Raji (cell line): ENCODE measurements around the gene CALM1.

Source experiments
- POLR2A ChIP-seq: IDR thresholded peaks from 2 replicates; pipeline ENCODE4 v1.6.1; 2011; ENCODE audit warnings: low read depth, low read length, control low read depth; ENCODE audit not compliant: insufficient read depth

Gene CALM1

DNA sequence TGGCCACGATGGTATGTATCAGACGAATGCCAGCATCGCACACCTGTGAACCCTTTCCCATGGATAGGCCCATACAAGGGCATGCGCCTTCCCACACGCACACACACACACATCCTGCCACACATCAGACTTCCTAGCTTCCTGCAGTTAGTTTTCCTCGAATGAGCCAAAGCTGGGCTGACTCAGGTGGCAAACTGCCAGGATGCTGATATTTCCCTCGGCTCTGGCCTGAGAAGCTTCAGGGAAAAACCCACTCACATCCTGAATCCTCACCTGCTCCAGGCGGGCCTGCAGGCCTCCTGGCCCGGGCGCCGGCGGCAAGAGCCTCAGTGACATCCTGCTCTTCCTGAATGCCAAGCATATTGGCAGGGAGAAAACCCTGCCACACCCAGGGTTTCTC is 22.4 kb downstream of the CALM1 start:
- TF ChIP-seq POLR2A = no peak

DNA sequence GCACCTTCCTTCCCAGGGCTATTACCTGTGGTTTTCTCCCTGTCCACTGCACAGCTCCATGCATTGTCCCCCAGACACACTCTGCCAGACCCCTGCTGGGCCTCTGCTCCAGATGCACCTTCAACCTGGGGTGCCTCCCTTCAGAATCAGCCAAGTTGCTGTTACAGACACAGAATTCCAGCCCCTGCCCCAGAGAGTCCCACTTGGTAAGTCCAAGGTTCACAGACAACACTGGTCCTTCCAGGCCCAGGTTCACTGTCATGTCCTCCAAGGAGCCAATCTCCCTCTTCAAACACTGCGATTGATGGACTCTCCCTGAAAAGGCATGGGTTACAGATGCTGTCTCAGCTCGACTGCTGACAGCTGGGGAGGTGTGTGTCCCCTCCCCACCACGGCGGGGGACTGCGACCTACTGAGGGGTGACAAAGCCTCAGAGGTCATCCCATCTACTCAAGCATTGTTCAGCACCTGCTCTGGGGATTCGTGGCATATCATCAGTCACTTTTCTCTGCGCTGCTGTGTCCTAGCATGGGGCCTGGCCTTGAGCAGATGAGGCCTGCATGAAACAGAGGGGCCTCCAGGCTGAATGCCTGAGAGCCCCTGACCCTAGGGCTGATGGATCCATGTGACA is 24.3 kb downstream of the CALM1 start:
- no peak for TF ChIP-seq POLR2A

DNA sequence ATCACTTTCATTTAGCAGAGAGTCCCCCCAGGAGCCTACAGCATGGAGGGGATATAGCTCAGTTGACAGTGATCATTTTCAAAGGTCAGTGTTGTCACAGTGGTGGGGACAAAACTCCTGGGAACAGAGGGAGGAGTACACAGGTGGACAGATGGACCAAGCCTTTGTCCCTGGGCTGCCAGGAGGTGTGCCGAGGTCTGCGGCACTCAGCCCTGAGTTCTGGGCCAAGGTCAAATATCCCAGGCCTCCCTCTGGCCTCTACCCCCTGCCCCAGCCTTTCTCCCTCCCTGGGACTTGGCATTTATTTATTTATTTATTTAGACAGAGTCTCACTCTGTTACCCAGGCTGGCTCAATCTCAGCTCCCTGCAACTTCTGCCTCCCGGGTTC is 24.8 kb downstream of the CALM1 start:
- TF ChIP-seq POLR2A = no peak

DNA sequence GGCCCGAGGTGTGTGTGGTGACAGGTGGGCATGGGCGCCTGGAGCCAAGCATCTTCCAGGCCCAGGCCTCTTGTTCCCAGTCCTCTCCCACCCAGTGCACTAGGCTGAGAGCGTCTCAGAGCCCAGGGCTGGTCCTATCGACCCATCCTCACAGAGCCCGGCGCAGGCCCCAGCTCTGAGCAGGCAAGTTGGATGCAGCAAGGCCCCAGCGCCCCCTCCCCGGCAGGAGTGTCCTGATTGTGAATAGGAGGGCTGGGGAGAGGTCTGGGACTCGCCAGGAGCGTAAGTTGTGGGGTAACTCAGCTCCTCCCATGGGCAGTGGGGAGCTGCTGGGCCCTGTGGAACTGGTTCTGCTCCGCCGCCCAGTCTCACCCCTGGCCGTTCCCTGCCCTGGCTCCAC is 26.3 kb downstream of the CALM1 start:
- no peak for TF ChIP-seq POLR2A

DNA sequence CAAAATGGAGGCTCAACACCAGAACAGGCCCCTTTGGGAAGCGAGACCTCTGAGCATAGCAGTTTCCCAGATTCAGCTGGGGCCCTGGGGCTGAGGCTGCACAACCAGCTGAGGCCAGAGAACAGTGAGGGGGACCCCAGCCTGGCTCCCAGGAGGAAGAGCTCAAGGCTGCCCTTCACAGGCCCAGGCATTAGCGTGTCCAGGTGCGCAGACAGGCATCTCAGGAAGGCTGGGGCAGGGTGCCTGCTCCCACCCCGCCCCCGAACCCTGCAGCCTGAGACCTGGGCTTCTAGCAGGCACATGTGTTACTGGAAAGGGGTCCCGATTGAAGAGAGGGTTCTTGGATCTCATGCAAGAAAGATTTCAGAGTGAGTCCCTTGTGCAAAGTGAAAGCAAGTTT is 27.2 kb downstream of the CALM1 start:
- no peak for TF ChIP-seq POLR2A

DNA sequence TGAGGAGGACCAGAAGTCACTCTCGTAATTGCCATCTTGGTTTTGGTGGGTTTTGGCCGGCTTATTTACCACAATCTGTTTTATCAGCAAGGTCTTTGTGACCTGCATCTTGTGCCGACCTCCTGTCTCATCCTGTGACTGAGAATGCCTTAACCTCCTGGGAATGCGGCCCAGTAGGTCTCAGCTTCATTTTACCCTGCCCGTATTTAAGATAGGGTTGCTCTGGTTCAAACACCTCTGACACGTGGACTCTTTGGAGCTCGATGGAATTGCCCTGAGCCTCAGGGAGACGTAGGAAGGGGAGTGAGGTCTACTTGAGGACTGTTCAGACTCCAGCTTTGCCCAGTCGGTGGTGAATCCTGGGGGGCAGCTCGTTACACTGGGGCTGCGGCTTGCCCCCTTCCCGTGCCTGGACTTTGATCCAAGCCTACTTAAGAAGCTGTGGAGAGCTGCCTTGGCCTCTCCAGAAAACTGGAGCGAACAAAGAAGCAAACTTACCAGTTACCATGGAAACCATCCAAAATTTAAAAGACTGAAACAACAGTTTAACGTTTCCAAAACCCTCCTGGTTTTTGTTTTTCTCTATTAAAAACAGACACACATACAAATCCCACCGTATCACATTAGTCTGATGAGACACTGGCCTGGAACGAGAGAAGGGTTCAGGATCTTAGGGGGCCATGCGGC is 28.0 kb downstream of the CALM1 start:
- TF ChIP-seq POLR2A = no peak

DNA sequence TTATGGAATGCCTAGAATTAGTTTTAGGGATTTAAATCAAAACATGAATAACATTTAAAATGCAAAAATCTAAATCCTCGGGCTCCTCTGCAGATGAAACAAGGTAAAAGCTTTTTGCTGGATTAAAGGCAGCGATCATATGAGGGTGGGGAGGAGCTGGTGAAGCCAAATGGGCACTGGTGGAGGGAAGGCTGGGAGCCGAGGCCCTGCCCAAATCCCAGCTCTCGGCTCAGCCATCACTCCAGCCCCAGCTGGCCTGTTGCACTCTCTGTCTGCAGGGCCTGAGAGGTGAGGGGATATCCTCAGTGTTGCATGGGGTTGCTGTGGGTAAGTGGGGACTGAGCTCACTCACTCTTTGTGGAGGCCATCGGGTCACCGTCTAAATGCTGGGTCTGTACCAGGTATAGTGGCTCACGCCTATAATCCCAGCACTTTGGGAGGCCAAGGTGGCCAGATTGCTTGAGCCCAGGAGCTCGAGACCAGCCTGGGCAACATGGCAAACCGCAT is 28.6 kb downstream of the CALM1 start:
- no peak for TF ChIP-seq POLR2A

DNA sequence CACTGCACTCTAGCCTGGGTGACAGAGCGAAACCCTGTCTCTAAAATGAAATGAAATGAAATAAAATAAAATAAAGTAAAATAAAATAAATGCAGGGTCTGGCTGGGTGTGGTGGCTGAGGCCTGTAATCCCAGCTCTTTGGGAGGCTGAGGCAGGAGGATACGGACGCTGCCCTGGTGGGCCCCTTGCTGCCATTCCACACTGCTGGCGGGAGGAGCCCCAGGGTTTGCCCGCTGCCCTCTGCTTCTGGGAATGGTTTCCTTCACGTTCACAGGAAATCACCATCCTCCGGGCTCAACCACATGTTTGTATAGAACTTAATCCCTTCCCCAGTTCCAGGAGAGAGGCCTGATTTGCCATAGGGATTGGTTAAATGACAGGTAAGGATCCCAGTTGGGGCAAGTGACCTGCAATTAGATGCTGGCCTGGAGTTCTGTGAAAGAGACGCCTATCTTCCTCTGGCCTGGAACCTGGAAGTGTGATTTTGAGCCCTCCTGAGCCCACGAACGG is 29.3 kb downstream of the CALM1 start:
- TF ChIP-seq POLR2A = no peak

DNA sequence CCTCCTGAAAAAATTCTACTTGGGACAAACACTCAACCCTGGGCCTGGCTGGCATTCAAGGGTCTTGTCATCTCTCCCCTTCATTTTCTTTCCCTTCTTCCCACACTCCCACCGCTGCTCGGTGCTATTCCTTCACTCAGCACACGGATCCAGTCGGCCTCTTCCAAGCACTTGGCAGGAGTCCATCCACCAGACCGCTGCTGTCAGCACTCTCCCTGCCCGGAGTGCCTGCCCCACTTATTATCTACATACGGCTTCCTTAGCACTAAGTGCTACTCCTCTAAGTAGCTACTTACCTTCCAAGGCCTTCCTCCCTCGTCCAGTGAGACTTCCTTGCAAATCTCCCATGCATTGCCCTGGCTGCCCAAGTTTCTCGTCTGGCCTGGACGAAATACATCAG is 29.8 kb downstream of the CALM1 start:
- no peak for TF ChIP-seq POLR2A

DNA sequence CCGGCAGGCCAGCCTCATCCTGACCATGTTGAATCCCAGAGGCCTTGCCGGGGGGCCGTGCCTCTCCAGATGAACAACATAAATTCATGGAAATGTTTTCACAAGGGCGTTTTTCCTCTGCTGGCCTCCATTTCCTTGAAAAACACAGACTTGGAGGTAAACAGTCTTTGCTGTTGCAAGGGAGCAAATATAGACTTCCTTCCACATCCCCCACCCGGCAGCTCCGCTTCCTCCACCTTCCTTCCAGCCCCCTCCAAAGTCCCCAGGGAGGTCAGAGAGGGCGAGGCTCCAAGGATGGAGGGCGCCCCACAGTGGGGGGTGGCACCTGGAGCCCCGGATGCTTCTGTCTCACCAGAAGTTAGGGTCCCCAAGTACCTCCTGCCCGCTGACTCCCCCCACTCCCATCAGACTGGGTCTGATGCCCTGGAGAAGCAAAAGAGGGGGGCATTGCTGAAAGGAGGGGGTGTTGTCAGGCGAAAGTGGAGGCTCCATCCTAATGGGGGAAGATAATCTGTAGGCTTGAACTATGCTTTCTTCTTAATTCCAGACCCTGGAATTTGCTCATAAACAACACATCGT is 31.1 kb downstream of the CALM1 start:
- TF ChIP-seq POLR2A = no peak

DNA sequence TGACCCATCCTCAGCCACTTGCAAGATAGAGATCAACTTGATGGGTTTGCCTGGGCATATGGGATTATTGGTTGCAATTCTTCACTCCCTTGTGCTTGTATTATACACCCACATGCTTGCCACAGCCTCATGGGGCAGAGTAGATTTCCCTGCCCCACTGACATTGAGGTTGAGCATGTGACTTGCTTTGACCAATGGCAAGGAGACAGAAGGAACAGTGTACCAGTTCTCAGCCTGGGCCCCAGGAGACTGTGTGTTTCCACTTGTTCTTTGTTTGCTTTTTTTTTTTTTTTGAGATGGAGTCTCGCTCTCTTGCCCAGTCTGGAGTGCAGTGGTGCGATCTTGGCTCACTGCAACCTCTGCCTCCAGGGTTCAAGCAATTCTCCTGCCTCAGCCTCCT is 31.8 kb downstream of the CALM1 start:
- no peak for TF ChIP-seq POLR2A

DNA sequence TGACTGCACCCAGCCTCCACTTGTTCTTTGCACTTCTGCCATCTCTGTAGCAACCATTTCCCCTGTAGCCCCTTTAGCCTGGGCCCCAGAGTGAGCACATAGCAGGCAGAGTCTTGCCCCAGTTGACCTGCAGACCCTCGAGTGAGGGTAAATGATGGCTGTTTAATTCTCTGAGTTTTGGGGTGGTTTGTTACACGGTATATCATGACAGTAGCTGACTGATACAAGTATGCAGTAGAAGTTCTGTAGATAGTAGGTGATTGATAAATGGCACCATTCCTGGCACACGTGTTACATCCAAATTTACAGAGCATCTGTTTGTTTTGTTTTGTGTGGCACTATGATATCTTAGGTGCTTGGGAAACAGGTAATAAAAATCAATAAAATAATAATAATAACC is 32.4 kb downstream of the CALM1 start:
- TF ChIP-seq POLR2A = no peak

DNA sequence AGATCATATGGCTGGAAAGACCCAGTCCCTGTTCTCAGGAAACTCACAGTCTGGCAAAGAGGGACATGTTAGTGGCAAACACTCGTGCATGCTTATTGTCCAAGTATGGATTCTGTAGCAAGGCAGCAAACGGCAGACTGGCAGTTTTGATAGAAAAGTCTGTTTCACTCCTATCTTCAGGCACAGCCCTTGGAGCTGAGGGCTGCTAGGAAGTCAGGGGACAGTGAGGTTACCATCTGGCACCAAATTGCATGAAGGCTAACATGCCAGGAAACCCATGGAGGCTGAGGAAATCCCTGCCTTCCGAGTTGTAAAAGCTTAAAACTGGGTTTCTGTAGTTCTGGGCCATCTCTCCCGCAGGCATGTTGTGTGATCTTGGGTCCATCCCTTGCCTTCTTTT is 32.9 kb downstream of the CALM1 start:
- no peak for TF ChIP-seq POLR2A

DNA sequence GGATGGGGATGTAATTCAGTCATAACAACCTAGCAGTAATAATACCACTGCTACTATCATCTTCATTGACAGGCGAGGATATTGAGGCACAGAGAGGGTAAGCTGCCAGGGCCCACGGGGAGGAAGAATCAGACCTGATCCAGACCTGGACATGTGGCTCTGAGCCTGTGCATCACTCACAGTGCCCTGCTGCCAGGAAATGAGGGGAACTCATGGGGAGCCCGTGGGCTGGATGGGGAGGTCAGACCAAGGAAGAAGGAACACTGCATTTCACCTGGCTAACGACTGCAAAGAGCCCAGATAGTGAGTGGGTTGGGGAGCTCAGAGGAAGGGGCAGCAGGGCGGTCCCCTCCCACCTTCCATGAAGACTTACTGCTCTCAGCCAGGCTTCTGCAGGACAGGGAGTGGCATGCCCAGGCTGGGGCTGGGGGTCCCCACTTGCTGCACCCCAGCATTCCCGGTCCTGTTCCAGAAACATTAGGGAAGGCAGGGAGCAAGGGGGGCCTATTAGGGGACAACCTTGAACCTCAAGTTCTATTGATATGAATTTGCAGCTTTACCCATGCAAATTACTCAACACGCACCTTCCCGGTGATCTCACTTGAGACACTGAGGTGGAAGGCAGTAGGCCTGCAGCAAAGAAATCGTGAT is 37.7 kb downstream of the CALM1 start:
- no peak for TF ChIP-seq POLR2A

DNA sequence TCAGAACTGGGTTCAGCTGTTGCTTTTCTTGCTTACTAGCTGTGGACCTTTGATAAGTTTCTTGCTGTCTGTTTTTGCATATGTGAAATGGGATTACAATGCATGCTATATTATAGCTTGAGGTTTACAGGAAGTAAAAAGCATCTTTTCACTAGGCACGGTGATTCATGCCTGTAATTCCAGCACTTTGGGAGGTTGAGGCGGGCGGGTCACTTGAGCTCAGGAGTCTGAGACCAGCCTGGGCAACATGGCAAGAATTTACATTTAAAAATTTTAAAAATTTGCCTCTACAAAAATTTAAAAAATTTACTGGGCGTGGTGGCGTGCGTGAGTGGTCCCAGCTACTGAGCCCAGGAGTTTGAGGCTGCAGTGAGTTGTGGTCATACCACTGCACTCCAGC is 42.0 kb downstream of the CALM1 start:
- no peak for TF ChIP-seq POLR2A

DNA sequence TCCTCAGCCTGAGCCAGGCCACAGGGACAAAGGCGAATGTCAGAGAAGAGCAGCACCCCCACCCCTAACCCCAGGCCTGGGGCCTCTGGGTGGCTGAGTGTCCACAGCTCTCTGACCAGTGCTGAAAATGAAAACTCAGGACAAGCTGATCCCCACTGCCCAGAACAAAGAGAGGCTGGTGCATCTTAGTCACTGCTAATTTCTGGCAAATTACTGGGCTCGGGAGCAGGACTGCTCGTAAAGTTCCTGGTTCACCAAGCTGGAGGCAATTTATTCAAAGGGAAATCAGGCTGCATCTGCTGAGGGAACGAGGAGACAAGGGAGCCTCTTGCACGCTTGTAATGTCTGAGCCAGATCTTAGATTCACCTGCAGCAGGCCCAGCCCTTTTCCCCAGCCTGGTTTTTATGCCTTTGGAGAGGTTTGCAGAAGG is 43.2 kb downstream of the CALM1 start:
- TF ChIP-seq POLR2A = no peak
